MM.1S (cell line): ENCODE results near the gene COQ2.

Experiments
- DNase-seq: peaks from one replicate; pipeline ENCODE4 v3.0.0-alpha.2; 2015
- H2AFZ ChIP-seq: fragments of 300-600 bp; sonication (generic); 2 replicates; pipeline ENCODE4 v1.6.0; 2016; ENCODE audit warnings: antibody characterized with exemption, low read length
- H3F3A ChIP-seq: fragments of 300-600 bp; sonication (generic); 2 replicates; pipeline ENCODE4 v1.6.1; 2016; ENCODE audit warnings: mild to moderate bottlenecking, antibody characterized with exemption, low read length, moderate library complexity, mixed read lengths; ENCODE audit not compliant: insufficient read depth
- H3K27ac ChIP-seq: fragments of 300-600 bp; sonication (generic); 2 replicates; pipeline ENCODE4 v1.5.1; 2016; ENCODE audit warnings: mild to moderate bottlenecking, low read length
- H3K27me3 ChIP-seq: fragments of 300-600 bp; sonication (generic); replicated peaks from 2 replicates; pipeline ENCODE4 v1.6.0; 2016; ENCODE audit warnings: low read length; ENCODE audit not compliant: insufficient read depth
- H3K36me3 ChIP-seq: fragments of 300-600 bp; sonication (generic); replicated peaks from 2 replicates; pipeline ENCODE4 v1.6.1; 2016; ENCODE audit warnings: mild to moderate bottlenecking, low read length, mixed read lengths; ENCODE audit not compliant: insufficient read depth
- H3K4me1 ChIP-seq: fragments of 300-600 bp; sonication (generic); 2 replicates; pipeline ENCODE4 v1.6.1; 2016; ENCODE audit warnings: low read length, mixed read lengths
- H3K4me2 ChIP-seq: fragments of 300-600 bp; sonication (generic); 2 replicates; pipeline ENCODE4 v1.6.0; 2016; ENCODE audit warnings: low read depth, low read length
- H3K4me3 ChIP-seq: fragments of 300-600 bp; sonication (generic); 2 replicates; pipeline ENCODE4 v1.5.1; 2016; ENCODE audit warnings: low read length, mixed read lengths
- H3K79me2 ChIP-seq: fragments of 300-600 bp; sonication (generic); 2 replicates; pipeline ENCODE4 v1.6.1; 2016; ENCODE audit warnings: mixed run types, low read length, mixed read lengths
- H3K9ac ChIP-seq: fragments of 300-600 bp; sonication (generic); 2 replicates; pipeline ENCODE4 v1.6.1; 2016; ENCODE audit warnings: low read length, mixed read lengths
- H3K9me2 ChIP-seq: fragments of 300-600 bp; sonication (generic); replicated peaks from 2 replicates; pipeline ENCODE4 v1.6.1; 2016; ENCODE audit warnings: mild to moderate bottlenecking, low read length, mixed read lengths; ENCODE audit not compliant: insufficient read depth
- H3K9me3 ChIP-seq: fragments of 300-600 bp; sonication (generic); replicated peaks from 2 replicates; pipeline ENCODE4 v1.6.1; 2016; ENCODE audit warnings: mild to moderate bottlenecking, low read length, mixed read lengths; ENCODE audit not compliant: insufficient read depth
- H4K20me1 ChIP-seq: fragments of 300-600 bp; sonication (generic); 2 replicates; pipeline ENCODE4 v1.6.1; 2016; ENCODE audit warnings: mild to moderate bottlenecking, low read length, moderate library complexity, mixed read lengths; ENCODE audit not compliant: insufficient read depth
- CTCF ChIP-seq: fragments of 300-600 bp; sonication (generic); IDR thresholded peaks from 2 replicates; pipeline ENCODE4 v1.5.1; 2016; ENCODE audit warnings: antibody characterized with exemption, low read length, mixed read lengths
- EZH2 ChIP-seq: fragments of 300-600 bp; sonication (generic); optimal IDR thresholded peaks from 2 replicates; pipeline ENCODE3; 2017; ENCODE audit warnings: low read depth, mild to moderate bottlenecking, antibody characterized with exemption, low read length, mixed read lengths
- EZH2phosphoT487 ChIP-seq: fragments of 300-600 bp; sonication (generic); IDR thresholded peaks from 2 replicates; pipeline ENCODE4 v1.6.1; 2018; ENCODE audit warnings: antibody characterized with exemption, low read length

The COQ2 gene

GRCh38 chr4:83267121-83267829, 17.3 kb downstream of the COQ2 start:
- Histone ChIP-seq H3K27me3 (no peaks in the 10 kb centered on the region), H3K9me3 (no peaks in the 10 kb centered on the region), H3K79me2 (no peaks in the 10 kb centered on the region), H4K20me1 (no peaks in the 10 kb centered on the region), H3K4me3 (no peak overlapping the region), H2AFZ (no peak overlapping the region), H3K27ac (no peak overlapping the region), H3K9ac (no peak overlapping the region), H3K4me2 (no peak overlapping the region), H3K36me3 (peaks cover 10% of the 10 kb centered on the region; the same call in 1 of the 2 replicates), H3K9me2 (no peaks in the 10 kb centered on the region), H3F3A (0 out of 2 replicates have a peak, but pooled peaks cover 5% of the 10 kb centered on the region), H3K4me1 (peaks cover 15% of the 10 kb centered on the region)
- DNase-seq = no peak
- TF ChIP-seq CTCF (no peak), EZH2phosphoT487 (no peak), EZH2 (no peak)

GRCh38 chr4:83266689-83267088, 17.9 kb downstream of the COQ2 start:
- H3K4me3 ChIP-seq = no peak overlapping the region
- TF ChIP-seq EZH2 (no peak), EZH2phosphoT487 (no peak), CTCF (no peak)
- peaks cover 12% of the 10 kb centered on the region; the same call in 1 of the 2 replicates for H3K36me3 ChIP-seq
- H3K4me2 ChIP-seq = no peak overlapping the region
- no peaks in the 10 kb centered on the region for H3K9me2 ChIP-seq
- no peaks in the 10 kb centered on the region for H3K79me2 ChIP-seq
- H3K4me1 ChIP-seq = peaks cover 16% of the 10 kb centered on the region
- no peak for DNase-seq
- H3K9ac ChIP-seq = no peak overlapping the region
- no peak overlapping the region for H3K27ac ChIP-seq
- H4K20me1 ChIP-seq = no peaks in the 10 kb centered on the region
- H3K27me3 ChIP-seq = no peaks in the 10 kb centered on the region
- no peak overlapping the region for H2AFZ ChIP-seq
- H3K9me3 ChIP-seq = no peaks in the 10 kb centered on the region
- H3F3A ChIP-seq = 0 out of 2 replicates have a peak, but pooled peaks cover 5% of the 10 kb centered on the region

- Histone ChIP-seq H3K4me2 (no peak overlapping the region), H3K79me2 (no peaks in the 10 kb centered on the region), H3K9me3 (no peaks in the 10 kb centered on the region), H3K9ac (no peak overlapping the region), H3K27me3 (no peaks in the 10 kb centered on the region), H4K20me1 (no peaks in the 10 kb centered on the region), H3K36me3 (peaks cover 8% of the 10 kb centered on the region; the same call in 1 of the 2 replicates), H3K4me1 (peaks cover 31% of the 10 kb centered on the region), H3K9me2 (no peaks in the 10 kb centered on the region), H3K27ac (no peak overlapping the region), H2AFZ (no peak overlapping the region), H3F3A (peaks cover 12% of the 10 kb centered on the region; the same call in 1 of the 2 replicates), H3K4me3 (no peak overlapping the region)
- DNase-seq = peak; percentile 37
- no peak for TF ChIP-seq EZH2
- TF ChIP-seq EZH2phosphoT487 = no peak
- TF ChIP-seq CTCF = no peak
Observed at GRCh38 chr4:83263106-83263505, 21.5 kb downstream of the COQ2 start.
